Mesothelial cell of epicardium (in vitro differentiated cells): ENCODE measurements around the gene DNAJB11. TPM values are rescaled to one million over a fixed set of nuclear protein-coding genes. Genes with fewer than 3 reads are reported as not detected.
A peak's percentile ranks its signal among the peaks of the same experiment; 100 is the strongest.
"Not testable (repeated sequence)": the region's sequence is repeated elsewhere in the genome, so short reads cannot be mapped to it uniquely, and the experiment has no call there.

Experiments used
- DNase-seq, 2 experiments: peaks; one replicate each; pipeline ENCODE4 v3.0.0; 2021; ENCODE audit warnings: low spot score in 2 of 2; ENCODE audit not compliant: unreplicated experiment in 2 of 2
- H3K27ac Mint-ChIP-seq: 2 replicates; pipeline ENCODE4 v1.8.0; 2021; ENCODE audit warnings: mixed read lengths
- H3K27me3 Mint-ChIP-seq: 2 replicates; pipeline ENCODE4 v1.8.0; 2021; ENCODE audit warnings: low read depth, mixed read lengths
- H3K36me3 Mint-ChIP-seq: 2 replicates; pipeline ENCODE4 v1.8.0; 2021; ENCODE audit warnings: mixed read lengths
- H3K4me1 Mint-ChIP-seq: 2 replicates; pipeline ENCODE4 v1.8.0; 2021; ENCODE audit warnings: mixed read lengths
- H3K4me3 Mint-ChIP-seq: 2 replicates; pipeline ENCODE4 v1.8.0; 2021; ENCODE audit warnings: mild to moderate bottlenecking, moderate library complexity, mixed read lengths
- H3K9me3 Mint-ChIP-seq: 2 replicates; pipeline ENCODE4 v1.8.0; 2021; ENCODE audit warnings: mixed read lengths
- CTCF ChIP-seq: fragments of 200-600 bp; sonication (generic); IDR thresholded peaks from one replicate; pipeline ENCODE4 v1.5.0; 2021; ENCODE audit warnings: antibody characterized with exemption; ENCODE audit not compliant: unreplicated experiment
- total RNA-seq: library from RNA; stranded (reverse); gene quantifications from 3 replicates; pipeline ENCODE4 v1.2.1, GENCODE V29; 2021

Gene DNAJB11
- total RNA-seq, 1 donor from 2014 or later: 55.2 TPM

- no peak for TF ChIP-seq CTCF
- peak within 1 kb of the TSS; percentile 95 for H3K4me3 Mint-ChIP-seq
- H3K27me3 Mint-ChIP-seq: no peaks in the 10 kb centered on the region
- peak within 1 kb of the TSS; percentile 97 for H3K27ac Mint-ChIP-seq
- H3K36me3 Mint-ChIP-seq: no peaks in the 10 kb centered on the region
- DNase-seq: peak; percentile 91 to 98
- peaks cover 32% of the 10 kb centered on the region for H3K4me1 Mint-ChIP-seq
- H3K9me3 Mint-ChIP-seq: no peaks in the 10 kb centered on the region
Observed at GRCh38 chr3:186567072-186567921, 3.2 kb upstream of the DNAJB11 start, which contains the start of gene TBCCD1. TBCCD1 (minus strand) TSS chr3:186567339; CDS start chr3:186564329, 3,010 bp downstream.

- H3K27ac Mint-ChIP-seq, DNase-seq, H3K27me3 Mint-ChIP-seq, H3K9me3 Mint-ChIP-seq, H3K36me3 Mint-ChIP-seq: not testable (repeated sequence)
- Mint-ChIP-seq H3K4me3 (peak overlapping the region; percentile 80), H3K4me1 (peaks cover 32% of the 10 kb centered on the region)
Observed at GRCh38 chr3:186569361-186569760, 1.2 kb upstream of the DNAJB11 start.

GRCh38 chr3:186569779-186570095 lies 783 bp upstream of the DNAJB11 start:
- H3K4me1 Mint-ChIP-seq: peaks cover 32% of the 10 kb centered on the region
- peak overlapping the region; percentile 99 for H3K27ac Mint-ChIP-seq
- peak overlapping the region; percentile 80 for H3K4me3 Mint-ChIP-seq
- H3K27me3 Mint-ChIP-seq: no peaks in the 10 kb centered on the region
- H3K36me3 Mint-ChIP-seq: peaks cover 5% of the 10 kb centered on the region
- TF ChIP-seq CTCF: no peak
- no peaks in the 10 kb centered on the region for H3K9me3 Mint-ChIP-seq
- DNase-seq: no peak

- no peak for TF ChIP-seq CTCF
- no peak for DNase-seq
- peak overlapping the region; percentile 80 for H3K4me3 Mint-ChIP-seq
- H3K27ac Mint-ChIP-seq: peak overlapping the region; percentile 99
- H3K4me1 Mint-ChIP-seq: peaks cover 32% of the 10 kb centered on the region
- no peaks in the 10 kb centered on the region for H3K9me3 Mint-ChIP-seq
- no peaks in the 10 kb centered on the region for H3K27me3 Mint-ChIP-seq
- peaks cover 9% of the 10 kb centered on the region for H3K36me3 Mint-ChIP-seq
Observed at GRCh38 chr3:186570941-186571643, 572 bp downstream of the DNAJB11 start.

- H3K9me3 Mint-ChIP-seq: no peaks in the 10 kb centered on the region
- H3K27ac Mint-ChIP-seq: peak overlapping the region; percentile 99
- H3K4me1 Mint-ChIP-seq: peaks cover 28% of the 10 kb centered on the region
- no peak for DNase-seq
- peaks cover 12% of the 10 kb centered on the region for H3K36me3 Mint-ChIP-seq
- TF ChIP-seq CTCF: no peak
- H3K27me3 Mint-ChIP-seq: no peaks in the 10 kb centered on the region
- peak overlapping the region; percentile 80 for H3K4me3 Mint-ChIP-seq
Observed at GRCh38 chr3:186571644-186572013, 1.1 kb downstream of the DNAJB11 start.

- no peak for DNase-seq
- Mint-ChIP-seq H3K27me3 (no peaks in the 10 kb centered on the region), H3K4me1 (no peaks in the 10 kb centered on the region), H3K27ac (no peak overlapping the region), H3K9me3 (no peaks in the 10 kb centered on the region), H3K36me3 (peaks cover 25% of the 10 kb centered on the region), H3K4me3 (no peak overlapping the region)
- no peak for TF ChIP-seq CTCF
Observed at GRCh38 chr3:186577521-186577920, 7.0 kb downstream of the DNAJB11 start.
